Nephron (organoid): Measurements from ENCODE around the gene PSMG2.

Experiments
- H3K27ac Mint-ChIP-seq, 3 experiments: 2 replicates each; pipeline ENCODE4 v1.8.0; 2020; ENCODE audit warnings: mixed read lengths in 3 of 3, mild to moderate bottlenecking in 2 of 3, moderate library complexity in 1 of 3
- H3K27me3 Mint-ChIP-seq: 2 replicates; pipeline ENCODE4 v1.8.0; 2021; ENCODE audit warnings: low read depth, mild to moderate bottlenecking, moderate library complexity, mixed read lengths
- H3K36me3 Mint-ChIP-seq: 2 replicates; pipeline ENCODE4 v1.8.0; 2020; ENCODE audit warnings: low read depth, mixed read lengths
- H3K4me1 Mint-ChIP-seq: 2 replicates; pipeline ENCODE4 v1.8.0; 2020; ENCODE audit warnings: mixed read lengths
- H3K4me3 Mint-ChIP-seq, 3 experiments: 2 replicates each; pipeline ENCODE4 v1.8.0; 2020; ENCODE audit warnings: mild to moderate bottlenecking in 3 of 3, mixed read lengths in 3 of 3, moderate library complexity in 2 of 3
- H3K9me3 Mint-ChIP-seq: 2 replicates; pipeline ENCODE4 v1.8.0; 2020; ENCODE audit warnings: mixed read lengths
- CTCF ChIP-seq, 3 experiments: fragments of 200-600 bp; sonication (generic); IDR thresholded peaks; one replicate each; pipeline ENCODE4 v1.5.0; 2021; ENCODE audit warnings: antibody characterized with exemption in 3 of 3; ENCODE audit not compliant: unreplicated experiment in 3 of 3

PSMG2 gene

GRCh38 chr18:12765126-12765525 lies 62.3 kb downstream of the PSMG2 start:
- Mint-ChIP-seq H3K4me3 (no peak overlapping the region), H3K27me3 (no peaks in the 10 kb centered on the region), H3K27ac (no peak overlapping the region), H3K36me3 (no peaks in the 10 kb centered on the region), H3K9me3 (no peaks in the 10 kb centered on the region), H3K4me1 (no peaks in the 10 kb centered on the region)
- no peak for TF ChIP-seq CTCF (IDR thresholded peaks at IDR 0.05; ENCODE audit: unreplicated experiment in 3 of 3)

- no peaks in the 10 kb centered on the region for H3K36me3 Mint-ChIP-seq
Observed at GRCh38 chr18:12765586-12765985, 62.7 kb downstream of the PSMG2 start.

GRCh38 chr18:12766986-12767433 lies 64.2 kb downstream of the PSMG2 start:
- H3K27ac Mint-ChIP-seq = no peak overlapping the region
- no peak overlapping the region for H3K4me3 Mint-ChIP-seq
- TF ChIP-seq CTCF (IDR thresholded peaks at IDR 0.05; ENCODE audit: unreplicated experiment in 3 of 3) = peak in 1 of 3 experiments; percentile 13
- H3K9me3 Mint-ChIP-seq = no peaks in the 10 kb centered on the region
- H3K4me1 Mint-ChIP-seq = no peaks in the 10 kb centered on the region
- no peaks in the 10 kb centered on the region for H3K36me3 Mint-ChIP-seq
- no peaks in the 10 kb centered on the region for H3K27me3 Mint-ChIP-seq

More at GRCh38 chr18:12765586-12765985, 62.7 kb downstream of the PSMG2 start:
- Mint-ChIP-seq H3K27ac (no peak overlapping the region), H3K4me3 (no peak overlapping the region), H3K4me1 (no peaks in the 10 kb centered on the region), H3K9me3 (no peaks in the 10 kb centered on the region), H3K27me3 (no peaks in the 10 kb centered on the region)
- TF ChIP-seq CTCF (IDR thresholded peaks at IDR 0.05; ENCODE audit: unreplicated experiment in 3 of 3) = no peak

GRCh38 chr18:12767580-12768155 lies 64.8 kb downstream of the PSMG2 start:
- Mint-ChIP-seq H3K27me3 (no peaks in the 10 kb centered on the region), H3K36me3 (no peaks in the 10 kb centered on the region), H3K4me3 (no peak overlapping the region), H3K9me3 (no peaks in the 10 kb centered on the region), H3K27ac (no peak overlapping the region), H3K4me1 (no peaks in the 10 kb centered on the region)
- no peak for TF ChIP-seq CTCF (IDR thresholded peaks at IDR 0.05; ENCODE audit: unreplicated experiment in 3 of 3)

- TF ChIP-seq CTCF (IDR thresholded peaks at IDR 0.05; ENCODE audit: unreplicated experiment in 3 of 3) = no peak
- Mint-ChIP-seq H3K4me3 (no peak overlapping the region), H3K9me3 (no peaks in the 10 kb centered on the region), H3K4me1 (no peaks in the 10 kb centered on the region), H3K27ac (no peak overlapping the region), H3K27me3 (no peaks in the 10 kb centered on the region), H3K36me3 (no peaks in the 10 kb centered on the region)
Observed at GRCh38 chr18:12768625-12769024, 65.8 kb downstream of the PSMG2 start.

GRCh38 chr18:12769136-12769535 lies 66.3 kb downstream of the PSMG2 start:
- H3K27me3 Mint-ChIP-seq = no peaks in the 10 kb centered on the region
- no peak overlapping the region for H3K27ac Mint-ChIP-seq
- H3K4me1 Mint-ChIP-seq = no peaks in the 10 kb centered on the region
- no peak overlapping the region for H3K4me3 Mint-ChIP-seq
- no peaks in the 10 kb centered on the region for H3K9me3 Mint-ChIP-seq
- no peaks in the 10 kb centered on the region for H3K36me3 Mint-ChIP-seq
- no peak for TF ChIP-seq CTCF (IDR thresholded peaks at IDR 0.05; ENCODE audit: unreplicated experiment in 3 of 3)
